AG09309 (cell line): ENCODE results near the gene PDE4D.

Experiments used
- DNase-seq: peaks from one replicate; pipeline ENCODE4 v3.0.0-alpha.2; 2010; ENCODE audit warnings: low read depth
- H3K4me3 ChIP-seq: 2 replicates; pipeline ENCODE4 v1.5.1; 2011; ENCODE audit warnings: mild to moderate bottlenecking, low read depth, low read length, moderate library complexity; ENCODE audit not compliant: control insufficient read depth
- CTCF ChIP-seq: IDR thresholded peaks from 2 replicates; pipeline ENCODE4 v1.5.1; 2011; ENCODE audit warnings: mild to moderate bottlenecking, low read depth, low read length, inconsistent platforms; ENCODE audit not compliant: insufficient read depth, control insufficient read depth; ENCODE audit errors: missing control alignments

The PDE4D gene

GRCh38 chr5:58924306-58924705 lies 969.2 kb downstream of the PDE4D start:
- no peak overlapping the region for H3K4me3 ChIP-seq
- TF ChIP-seq CTCF = no peak
- no peak for DNase-seq

- no peak for DNase-seq
- no peak for TF ChIP-seq CTCF
- H3K4me3 ChIP-seq = no peak overlapping the region
Measured at GRCh38 chr5:58923355-58923754, 970.2 kb downstream of the PDE4D start.

GRCh38 chr5:58922461-58923171 lies 970.9 kb downstream of the PDE4D start:
- H3K4me3 ChIP-seq = no peak overlapping the region
- DNase-seq = no peak
- no peak for TF ChIP-seq CTCF

- no peak overlapping the region for H3K4me3 ChIP-seq
Measured at GRCh38 chr5:58921159-58921558, 972.4 kb downstream of the PDE4D start.

GRCh38 chr5:58919833-58920232 lies 973.7 kb downstream of the PDE4D start:
- DNase-seq = no peak
- no peak overlapping the region for H3K4me3 ChIP-seq
- no peak for TF ChIP-seq CTCF

More at GRCh38 chr5:58921159-58921558, 972.4 kb downstream of the PDE4D start:
- TF ChIP-seq CTCF = no peak
- DNase-seq = no peak
